GM12873 (cell line): Measurements from ENCODE around the gene MAP3K3.

Source experiments
- CTCF ChIP-seq: IDR thresholded peaks from 2 replicates; pipeline ENCODE4 v1.5.1; 2012; ENCODE audit warnings: low read depth, mild to moderate bottlenecking, moderate library complexity, low read length, control low read depth; ENCODE audit not compliant: insufficient read depth; ENCODE audit errors: missing control alignments

The MAP3K3 gene

GRCh38 chr17:63622574-63623390, 565 bp downstream of the MAP3K3 start:
- no peak for TF ChIP-seq CTCF

- no peak for TF ChIP-seq CTCF
These were observed 1.7 kb downstream of the MAP3K3 start for GRCh38 chr17:63623786-63624530.

- no peak for TF ChIP-seq CTCF
These were observed 2.3 kb downstream of the MAP3K3 start for GRCh38 chr17:63624531-63624880.

- no peak for TF ChIP-seq CTCF
These were observed 4.4 kb downstream of the MAP3K3 start for GRCh38 chr17:63626551-63627180.

GRCh38 chr17:63629627-63630026, 7.4 kb downstream of the MAP3K3 start:
- no peak for TF ChIP-seq CTCF

- no peak for TF ChIP-seq CTCF
These were observed 8.8 kb downstream of the MAP3K3 start for GRCh38 chr17:63631062-63631461.

- TF ChIP-seq CTCF = no peak
These were observed 9.4 kb downstream of the MAP3K3 start for GRCh38 chr17:63631626-63632025.
